Lower lobe of right lung (tissue), 2 donors: Measurements from ENCODE around the gene RELL1. TPM values are rescaled to one million over a fixed set of nuclear protein-coding genes. Genes with fewer than 3 reads are reported as not detected.

Experiments used
- ATAC-seq, 2 donors: fragments of 200-7000 bp; cut with Tn5 transposase; one replicate each; pipeline ENCODE4 v1.9.1; 2020 to 2022; ENCODE audit warnings: mild to moderate bottlenecking in 2 of 2, moderate library complexity in 2 of 2
- DNase-seq: peaks from one replicate; pipeline ENCODE4 v3.0.0-alpha.2; 2020
- H3K27ac ChIP-seq: fragments of 200-600 bp; one replicate; pipeline ENCODE4 v1.8.0; 2022
- H3K27me3 ChIP-seq: fragments of 200-600 bp; one replicate; pipeline ENCODE4 v1.8.0; 2022; ENCODE audit warnings: low read depth
- H3K36me3 ChIP-seq: fragments of 200-600 bp; one replicate; pipeline ENCODE4 v1.8.0; 2022; ENCODE audit warnings: mild to moderate bottlenecking
- H3K4me1 ChIP-seq: fragments of 200-600 bp; one replicate; pipeline ENCODE4 v1.8.0; 2022
- H3K4me3 ChIP-seq: fragments of 200-600 bp; one replicate; pipeline ENCODE4 v1.8.0; 2022; ENCODE audit warnings: mild to moderate bottlenecking
- H3K9me3 ChIP-seq: fragments of 200-600 bp; one replicate; pipeline ENCODE4 v1.8.0; 2022
- intact Hi-C: fragments of 100-400 bp; cut with DNase I; formaldehyde crosslinking; loops from one replicate; pipeline ENCODE4 v1.11.0; 2022
- total RNA-seq: library from RNA; stranded (reverse); fragmentation: NEBNext Ultra II Directional; extraction: Animal tissue kit (Norgen Biotek cat#: 25700); gene quantifications from one replicate; pipeline ENCODE4 v1.2.1, GENCODE V29; 2021
- TF ChIP-seq, protein P1 (sequence below): fragments of 200-600 bp; IDR thresholded peaks from one replicate; pipeline ENCODE4 v1.8.0; 2022; ENCODE audit warnings: antibody characterized with exemption, mild to moderate bottlenecking
- donor health status: DM: no; HTN: yes; CAD: no; lungs with severe emphysema.

Gene RELL1
- total RNA-seq, 1 donor from 2014 or later: 33.5 TPM

DNA sequence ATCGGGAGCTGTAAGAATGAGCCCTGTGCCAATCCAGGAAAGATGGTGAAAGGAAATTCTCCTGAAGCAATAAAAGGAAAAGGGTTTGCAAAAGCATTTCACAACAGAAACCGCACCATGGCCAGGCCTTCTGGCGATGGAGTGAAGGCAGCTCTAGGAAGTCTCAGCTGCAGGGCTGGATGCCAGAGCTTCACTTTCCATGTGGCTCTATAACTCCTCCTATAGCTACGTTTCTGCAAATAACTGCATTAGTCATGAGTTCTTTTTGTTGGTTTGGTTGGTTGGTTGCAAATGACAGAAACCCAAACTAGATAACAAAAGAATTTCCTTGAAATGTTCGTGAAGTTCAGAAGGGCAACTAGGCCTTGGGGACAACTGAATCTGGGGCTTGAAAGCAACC is 84.6 kb downstream of the RELL1 start:
- Histone ChIP-seq H3K36me3 (no peaks in the 10 kb centered on the region), H3K9me3 (no peaks in the 10 kb centered on the region), H3K27me3 (no peaks in the 10 kb centered on the region), H3K4me1 (peaks cover 5% of the 10 kb centered on the region), H3K4me3 (no peak overlapping the region), H3K27ac (no peak overlapping the region)
- peak; percentile 21 to 39 for ATAC-seq
- TF ChIP-seq, protein P1, sequence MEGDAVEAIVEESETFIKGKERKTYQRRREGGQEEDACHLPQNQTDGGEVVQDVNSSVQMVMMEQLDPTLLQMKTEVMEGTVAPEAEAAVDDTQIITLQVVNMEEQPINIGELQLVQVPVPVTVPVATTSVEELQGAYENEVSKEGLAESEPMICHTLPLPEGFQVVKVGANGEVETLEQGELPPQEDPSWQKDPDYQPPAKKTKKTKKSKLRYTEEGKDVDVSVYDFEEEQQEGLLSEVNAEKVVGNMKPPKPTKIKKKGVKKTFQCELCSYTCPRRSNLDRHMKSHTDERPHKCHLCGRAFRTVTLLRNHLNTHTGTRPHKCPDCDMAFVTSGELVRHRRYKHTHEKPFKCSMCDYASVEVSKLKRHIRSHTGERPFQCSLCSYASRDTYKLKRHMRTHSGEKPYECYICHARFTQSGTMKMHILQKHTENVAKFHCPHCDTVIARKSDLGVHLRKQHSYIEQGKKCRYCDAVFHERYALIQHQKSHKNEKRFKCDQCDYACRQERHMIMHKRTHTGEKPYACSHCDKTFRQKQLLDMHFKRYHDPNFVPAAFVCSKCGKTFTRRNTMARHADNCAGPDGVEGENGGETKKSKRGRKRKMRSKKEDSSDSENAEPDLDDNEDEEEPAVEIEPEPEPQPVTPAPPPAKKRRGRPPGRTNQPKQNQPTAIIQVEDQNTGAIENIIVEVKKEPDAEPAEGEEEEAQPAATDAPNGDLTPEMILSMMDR: no peak
- DNase-seq: peak; percentile 59
- intact Hi-C loops: loop anchor here (5.0 kb wide), 1 partner anchor 191 kb away; no protein-coding TSS in a partner anchor

GRCh38 chr4:37599092-37599790 is 86.9 kb downstream of the RELL1 start:
- Histone ChIP-seq H3K4me3 (no peak overlapping the region), H3K27ac (no peak overlapping the region), H3K9me3 (no peaks in the 10 kb centered on the region), H3K4me1 (peaks cover 5% of the 10 kb centered on the region), H3K27me3 (no peaks in the 10 kb centered on the region), H3K36me3 (no peaks in the 10 kb centered on the region)
- intact Hi-C loops: no loop called here
- DNase-seq (no peak), ATAC-seq (no peak)
- TF ChIP-seq, protein P1: no peak

DNA sequence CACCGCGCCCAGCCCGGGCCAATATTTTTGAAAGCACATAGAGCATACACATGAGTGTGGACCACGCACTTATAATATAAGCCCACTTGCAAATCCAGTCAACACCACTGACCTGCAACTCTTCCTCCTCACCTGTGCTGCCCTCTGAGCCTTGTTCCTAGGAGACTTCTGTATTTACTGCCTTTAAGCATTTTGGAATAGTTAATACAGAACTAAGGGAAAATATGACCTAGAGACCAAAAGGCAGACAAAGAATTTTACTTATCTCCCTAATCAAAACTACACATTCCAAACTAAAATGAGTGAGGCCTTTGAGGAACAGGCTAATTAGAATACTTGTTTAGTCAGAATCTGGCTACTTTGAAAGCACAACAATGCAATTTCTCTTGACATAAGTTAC is 89.1 kb downstream of the RELL1 start:
- intact Hi-C loops: no loop called here
- no peak overlapping the region for H3K27ac ChIP-seq

GRCh38 chr4:37595875-37596680 is 90.1 kb downstream of the RELL1 start:
- H3K27me3 ChIP-seq: no peaks in the 10 kb centered on the region
- no peak overlapping the region for H3K27ac ChIP-seq
- TF ChIP-seq, protein P1: no peak
- H3K9me3 ChIP-seq: no peaks in the 10 kb centered on the region
- ATAC-seq: no peak
- H3K4me3 ChIP-seq: no peak overlapping the region
- H3K4me1 ChIP-seq: no peaks in the 10 kb centered on the region
- no peak for DNase-seq
- intact Hi-C loops: no loop called here
- H3K36me3 ChIP-seq: no peaks in the 10 kb centered on the region

More for the DNA sequence above, 89.1 kb downstream of the RELL1 start:
- H3K27me3 ChIP-seq: no peaks in the 10 kb centered on the region
- H3K36me3 ChIP-seq: no peaks in the 10 kb centered on the region
- H3K4me3 ChIP-seq: no peak overlapping the region
- no peaks in the 10 kb centered on the region for H3K4me1 ChIP-seq
- no peak for DNase-seq
- no peak for ATAC-seq
- TF ChIP-seq, protein P1: no peak
- no peaks in the 10 kb centered on the region for H3K9me3 ChIP-seq

DNA sequence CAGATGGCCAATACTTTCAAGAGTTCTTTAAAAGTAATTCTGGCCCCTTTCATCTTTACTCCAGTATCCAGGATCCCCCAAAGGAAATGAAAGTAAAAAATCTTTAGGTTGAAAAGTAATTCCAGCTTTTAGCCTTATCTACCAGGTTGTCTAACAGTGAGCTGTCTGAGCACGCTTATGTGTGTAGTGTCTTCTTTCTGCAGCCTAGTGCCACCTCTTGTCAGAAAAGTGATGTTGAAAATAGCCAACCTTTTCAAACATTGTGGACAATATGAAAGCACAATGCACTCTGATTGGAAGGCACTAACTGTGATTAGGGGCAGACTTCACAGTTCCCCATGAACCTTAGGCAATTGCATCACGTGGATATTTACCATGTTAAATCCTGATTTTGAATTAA is 92.1 kb downstream of the RELL1 start:
- H3K4me3 ChIP-seq: no peak overlapping the region
- intact Hi-C loops: no loop called here
- ATAC-seq (no peak), DNase-seq (no peak)
- H3K9me3 ChIP-seq: no peaks in the 10 kb centered on the region
- H3K36me3 ChIP-seq: no peaks in the 10 kb centered on the region
- H3K27ac ChIP-seq: no peak overlapping the region
- H3K4me1 ChIP-seq: no peaks in the 10 kb centered on the region
- no peaks in the 10 kb centered on the region for H3K27me3 ChIP-seq
- TF ChIP-seq, protein P1: no peak
